ENCODE measurements around the gene CHIC2.

The CHIC2 gene

DNA sequence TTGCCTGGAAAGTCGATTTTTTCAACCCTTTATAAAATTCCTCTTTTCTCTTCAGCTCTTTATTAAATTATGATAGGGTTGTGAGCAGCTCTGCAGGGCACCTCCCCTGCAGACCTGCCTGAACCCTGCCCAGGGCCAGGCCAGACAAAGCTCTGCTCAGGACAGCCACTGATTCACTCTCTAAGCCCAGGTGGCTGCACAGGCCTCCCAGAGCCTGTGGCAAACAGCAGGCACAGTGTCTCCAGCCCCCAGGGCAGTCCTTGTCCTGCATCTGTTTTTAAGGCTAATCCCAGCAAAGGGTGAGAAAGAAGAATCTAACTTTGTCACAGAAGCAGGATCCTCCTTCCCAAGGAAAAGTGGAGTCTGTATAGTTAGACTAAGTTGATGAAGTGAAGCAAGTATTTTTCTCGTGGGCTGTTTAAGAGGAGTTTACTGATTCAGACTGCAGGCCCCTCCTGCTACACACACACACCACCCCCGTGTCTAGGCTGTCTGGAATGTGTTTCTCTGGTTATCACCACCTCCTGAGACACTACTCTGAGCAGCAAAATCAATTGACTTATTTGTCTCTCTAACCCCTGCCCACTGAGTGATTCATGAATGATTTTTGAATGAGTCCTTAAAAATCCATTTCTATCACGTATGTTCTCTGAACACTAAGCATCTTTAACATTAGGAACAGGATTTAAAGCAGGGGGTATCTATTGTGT, 101.7 kb downstream of the CHIC2 start:
- Histone ChIP-seq H3K9me3 (ENCODE audit: low read length) (no peaks in the 10 kb centered on the region), H3K79me2 (ENCODE audit: insufficient read depth, low read length) (no peaks in the 10 kb centered on the region), H2AFZ (ENCODE audit: low read length) (no peak overlapping the region), H3K4me2 (ENCODE audit: low read length) (no peak overlapping the region), H4K20me1 (ENCODE audit: insufficient read depth, low read length) (no peaks in the 10 kb centered on the region), H3K9me2 (ENCODE audit: low read depth, low read length) (no peaks in the 10 kb centered on the region), H3K4me1 (ENCODE audit: insufficient read depth, low read length, severe bottlenecking) (no peaks in the 10 kb centered on the region), H3K9ac (ENCODE audit: low read length) (no peak overlapping the region), H3K27me3 (ENCODE audit: insufficient read depth, low read length) (no peaks in the 10 kb centered on the region), H3F3A (ENCODE audit: insufficient read depth, low read length) (no peaks in the 10 kb centered on the region), H3K4me3 (ENCODE audit: low read depth, low read length, poor library complexity, severe bottlenecking) (no peak overlapping the region), H3K27ac (ENCODE audit: low read depth, low read length, poor library complexity, severe bottlenecking) (no peak overlapping the region), H3K36me3 (ENCODE audit: insufficient read depth, low read length) (no peaks in the 10 kb centered on the region)
- no peak for TF ChIP-seq EZH2 (IDR thresholded peaks at IDR 0.05; ENCODE audit: borderline replicate concordance, low read length)
- TF ChIP-seq, protein P1, sequence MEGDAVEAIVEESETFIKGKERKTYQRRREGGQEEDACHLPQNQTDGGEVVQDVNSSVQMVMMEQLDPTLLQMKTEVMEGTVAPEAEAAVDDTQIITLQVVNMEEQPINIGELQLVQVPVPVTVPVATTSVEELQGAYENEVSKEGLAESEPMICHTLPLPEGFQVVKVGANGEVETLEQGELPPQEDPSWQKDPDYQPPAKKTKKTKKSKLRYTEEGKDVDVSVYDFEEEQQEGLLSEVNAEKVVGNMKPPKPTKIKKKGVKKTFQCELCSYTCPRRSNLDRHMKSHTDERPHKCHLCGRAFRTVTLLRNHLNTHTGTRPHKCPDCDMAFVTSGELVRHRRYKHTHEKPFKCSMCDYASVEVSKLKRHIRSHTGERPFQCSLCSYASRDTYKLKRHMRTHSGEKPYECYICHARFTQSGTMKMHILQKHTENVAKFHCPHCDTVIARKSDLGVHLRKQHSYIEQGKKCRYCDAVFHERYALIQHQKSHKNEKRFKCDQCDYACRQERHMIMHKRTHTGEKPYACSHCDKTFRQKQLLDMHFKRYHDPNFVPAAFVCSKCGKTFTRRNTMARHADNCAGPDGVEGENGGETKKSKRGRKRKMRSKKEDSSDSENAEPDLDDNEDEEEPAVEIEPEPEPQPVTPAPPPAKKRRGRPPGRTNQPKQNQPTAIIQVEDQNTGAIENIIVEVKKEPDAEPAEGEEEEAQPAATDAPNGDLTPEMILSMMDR (IDR thresholded peaks at IDR 0.05; ENCODE audit: low read length) = no peak

DNA sequence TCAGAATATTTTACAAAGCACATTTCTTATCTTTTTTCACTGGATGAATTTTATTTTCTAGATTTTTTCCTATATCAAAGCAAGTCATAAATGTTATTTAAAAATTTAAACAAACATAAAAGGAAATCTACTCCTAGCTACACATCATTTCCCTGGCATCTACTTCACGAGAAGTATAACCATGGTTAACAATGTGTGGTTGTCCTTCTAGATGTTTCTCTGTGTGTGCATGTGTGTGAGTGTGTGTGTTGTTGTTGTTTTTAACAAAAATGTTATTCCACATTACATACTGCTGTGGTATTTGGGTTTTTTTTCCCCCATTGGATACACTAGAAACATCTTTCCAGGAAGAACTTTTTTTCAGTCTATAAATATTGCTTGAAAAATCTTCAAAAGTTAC, 103.1 kb downstream of the CHIC2 start:
- Histone ChIP-seq H3K9me2 (ENCODE audit: low read depth, low read length) (no peaks in the 10 kb centered on the region), H3K9me3 (ENCODE audit: low read length) (no peaks in the 10 kb centered on the region), H3K27ac (ENCODE audit: low read depth, low read length, poor library complexity, severe bottlenecking) (no peak overlapping the region), H3K4me3 (ENCODE audit: low read depth, low read length, poor library complexity, severe bottlenecking) (no peak overlapping the region), H3F3A (ENCODE audit: insufficient read depth, low read length) (no peaks in the 10 kb centered on the region), H4K20me1 (ENCODE audit: insufficient read depth, low read length) (no peaks in the 10 kb centered on the region), H3K27me3 (ENCODE audit: insufficient read depth, low read length) (no peaks in the 10 kb centered on the region), H3K79me2 (ENCODE audit: insufficient read depth, low read length) (no peaks in the 10 kb centered on the region), H3K9ac (ENCODE audit: low read length) (no peak overlapping the region), H3K4me2 (ENCODE audit: low read length) (no peak overlapping the region), H2AFZ (ENCODE audit: low read length) (no peak overlapping the region), H3K4me1 (ENCODE audit: insufficient read depth, low read length, severe bottlenecking) (no peaks in the 10 kb centered on the region), H3K36me3 (ENCODE audit: insufficient read depth, low read length) (no peaks in the 10 kb centered on the region)
- TF ChIP-seq, protein P1 (IDR thresholded peaks at IDR 0.05; ENCODE audit: low read length) = no peak
- no peak for TF ChIP-seq EZH2 (IDR thresholded peaks at IDR 0.05; ENCODE audit: borderline replicate concordance, low read length)

DNA sequence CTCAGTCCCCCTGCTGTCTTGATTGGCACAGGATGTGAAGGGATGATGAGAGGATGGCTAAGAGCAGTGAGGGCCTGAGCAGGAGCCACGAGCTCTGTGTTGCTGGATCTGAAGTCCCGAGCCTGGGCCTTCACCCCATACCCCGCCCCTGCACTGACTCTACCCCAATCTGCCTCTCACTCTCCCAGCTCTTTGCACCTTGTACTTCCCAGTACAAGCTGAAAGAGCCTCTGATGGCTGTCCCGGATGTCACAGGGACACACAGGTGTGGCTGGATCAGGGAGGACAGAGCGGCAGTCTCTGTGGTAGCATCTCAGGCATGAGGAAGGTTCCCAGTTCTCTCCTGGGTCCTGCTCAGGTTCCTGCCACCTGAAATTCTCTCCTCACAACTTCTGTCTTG, 103.6 kb downstream of the CHIC2 start:
- Histone ChIP-seq H4K20me1 (ENCODE audit: insufficient read depth, low read length) (no peaks in the 10 kb centered on the region), H3K4me3 (ENCODE audit: low read depth, low read length, poor library complexity, severe bottlenecking) (no peak overlapping the region), H3F3A (ENCODE audit: insufficient read depth, low read length) (no peaks in the 10 kb centered on the region), H3K79me2 (ENCODE audit: insufficient read depth, low read length) (no peaks in the 10 kb centered on the region), H3K4me2 (ENCODE audit: low read length) (no peak overlapping the region), H3K27ac (ENCODE audit: low read depth, low read length, poor library complexity, severe bottlenecking) (no peak overlapping the region), H3K36me3 (ENCODE audit: insufficient read depth, low read length) (no peaks in the 10 kb centered on the region), H3K9ac (ENCODE audit: low read length) (no peak overlapping the region), H3K9me3 (ENCODE audit: low read length) (no peaks in the 10 kb centered on the region), H3K4me1 (ENCODE audit: insufficient read depth, low read length, severe bottlenecking) (no peaks in the 10 kb centered on the region), H3K9me2 (ENCODE audit: low read depth, low read length) (no peaks in the 10 kb centered on the region), H2AFZ (ENCODE audit: low read length) (no peak overlapping the region), H3K27me3 (ENCODE audit: insufficient read depth, low read length) (no peaks in the 10 kb centered on the region)
- no peak for TF ChIP-seq EZH2 (IDR thresholded peaks at IDR 0.05; ENCODE audit: borderline replicate concordance, low read length)
- TF ChIP-seq, protein P1 (IDR thresholded peaks at IDR 0.05; ENCODE audit: low read length) = no peak
